DOHH2 (cell line): ENCODE data around the gene EMC8.

ENCODE experiments used
- CTCF ChIP-seq: fragments of 200-600 bp; sonication (generic); IDR thresholded peaks from one replicate; pipeline ENCODE4 v1.5.1; 2014; ENCODE audit warnings: antibody characterized with exemption, mild to moderate bottlenecking, low read depth, low read length; ENCODE audit not compliant: poor library complexity, severe bottlenecking
- EZH2phosphoT487 ChIP-seq: fragments of 200-600 bp; sonication (generic); IDR thresholded peaks from 2 replicates; pipeline ENCODE4 v1.6.1; 2017; ENCODE audit warnings: borderline replicate concordance, mild to moderate bottlenecking, antibody characterized with exemption, low read length, moderate library complexity, mixed read lengths

- TF ChIP-seq CTCF (no peak), EZH2phosphoT487 (no peak)
Measured at GRCh38 chr16:85829171-85829719, 29.9 kb upstream of the EMC8 start.
